HepG2 (cell line): ENCODE measurements around the gene STK40. TPM values are rescaled to one million over a fixed set of nuclear protein-coding genes. Genes with fewer than 3 reads are reported as not detected.

Experiments
- ATF7-NPFF ChIP-seq: sonication (generic); formaldehyde crosslinking; IDR thresholded peaks from 2 replicates; pipeline ENCODE4 v1.8.1; 2023; ENCODE audit warnings: mild to moderate bottlenecking, low read depth, missing genetic modification reagents, moderate library complexity
- CEBPZ ChIP-seq: IDR thresholded peaks from 2 replicates; pipeline ENCODE4 v1.6.1; 2012; ENCODE audit warnings: low read length, improper control_type of control experiment
- ETV5 ChIP-seq: IDR thresholded peaks from 2 replicates; pipeline ENCODE4 v1.6.1; 2018; ENCODE audit warnings: missing biosample characterization, missing genetic modification reagents, inconsistent platforms, borderline replicate concordance
- GMEB1 ChIP-seq: sonication (generic); formaldehyde crosslinking; IDR thresholded peaks from 2 replicates; pipeline ENCODE4 v1.5.1; 2020; ENCODE audit warnings: missing genetic modification reagents, mild to moderate bottlenecking, borderline replicate concordance
- KLF13 ChIP-seq: sonication (generic); formaldehyde crosslinking; IDR thresholded peaks from 2 replicates; pipeline ENCODE4 v1.4.0; 2020; ENCODE audit warnings: mild to moderate bottlenecking, missing genetic modification reagents
- NFAT5 ChIP-seq: sonication (generic); formaldehyde crosslinking; IDR thresholded peaks from 2 replicates; pipeline ENCODE4 v1.4.0; 2020; ENCODE audit warnings: missing genetic modification reagents
- NFYC ChIP-seq: IDR thresholded peaks from 2 replicates; pipeline ENCODE4 v1.6.1; 2016; ENCODE audit warnings: missing genetic modification reagents, missing compliant biosample characterization
- PHF5A ChIP-seq: IDR thresholded peaks from one replicate; pipeline ENCODE4 v1.6.1; 2018; ENCODE audit warnings: low read depth, missing genetic modification reagents; ENCODE audit not compliant: unreplicated experiment
- SOX13 ChIP-seq, 3 experiments: fragments of 450-650 bp in 1 of 3; sonication (generic) in 1 of 3; formaldehyde crosslinking in 1 of 3; IDR thresholded peaks in 2 of 3; conservative IDR thresholded peaks in 1 of 3; 2 replicates each; pipeline versions ENCODE4 v1.5.0 to v1.6.1; 2016 to 2020; ENCODE audit warnings: antibody characterized with exemption in 1 of 3, mild to moderate bottlenecking in 1 of 3, missing compliant biosample characterization in 1 of 3, missing genetic modification reagents in 1 of 3, moderate library complexity in 1 of 3
- TOPORS ChIP-seq: sonication (generic); formaldehyde crosslinking; IDR thresholded peaks from 2 replicates; pipeline ENCODE4 v1.8.0; 2023; ENCODE audit warnings: mild to moderate bottlenecking, missing genetic modification reagents
- ZFP41 ChIP-seq: sonication (generic); formaldehyde crosslinking; IDR thresholded peaks from 2 replicates; pipeline ENCODE4 v1.4.0; 2020; ENCODE audit warnings: mild to moderate bottlenecking, missing genetic modification reagents, borderline replicate concordance
- ZMYM4 ChIP-seq: sonication (generic); formaldehyde crosslinking; IDR thresholded peaks from 2 replicates; pipeline ENCODE4 v1.8.1; 2023; ENCODE audit warnings: mild to moderate bottlenecking, missing genetic modification reagents
- ZNF350 ChIP-seq: sonication (generic); formaldehyde crosslinking; IDR thresholded peaks from 2 replicates; pipeline ENCODE4 v1.4.0; 2020; ENCODE audit warnings: mild to moderate bottlenecking, low read depth, missing genetic modification reagents, borderline replicate concordance
- ZNF597 ChIP-seq: sonication (generic); formaldehyde crosslinking; IDR thresholded peaks from 2 replicates; pipeline ENCODE4 v1.5.0; 2020; ENCODE audit warnings: missing genetic modification reagents
- ZNF775 ChIP-seq: sonication (generic); formaldehyde crosslinking; IDR thresholded peaks from 2 replicates; pipeline ENCODE4 v1.4.0; 2020; ENCODE audit warnings: missing genetic modification reagents, mild to moderate bottlenecking, moderate library complexity, borderline replicate concordance
- ZNF816 ChIP-seq: sonication (generic); formaldehyde crosslinking; IDR thresholded peaks from 2 replicates; pipeline ENCODE4 v1.8.0; 2022; ENCODE audit warnings: missing genetic modification reagents, mild to moderate bottlenecking, borderline replicate concordance
- polyA plus RNA-seq, 8 experiments: library from polyadenylated mRNA; depleted of rRNA in 3 of 8; stranded (reverse) in 7 of 8; unstranded in 1 of 8; fragments of >200 nt; fragmentation: Illumina TruSeq in 4 of 8; extraction: Trizol in 4 of 8; gene quantifications; 2 replicates each; pipeline versions ENCODE4 v1.2.1 to v1.2.3, GENCODE V29; 2011 to 2016; ENCODE audit warnings: low read depth in 4 of 8, missing spikeins in 1 of 8, mixed read lengths in 1 of 8; ENCODE audit not compliant: insufficient read depth in 1 of 8
- total RNA-seq, 5 experiments: library from RNA; depleted of rRNA; stranded (reverse); fragments of >200 nt; fragmentation: Illumina TruSeq; extraction: Trizol; gene quantifications; 2 replicates each; pipeline ENCODE4 v1.2.3, GENCODE V29; 2016; ENCODE audit warnings: low read depth in 1 of 5

Gene STK40
- total and polyA plus RNA-seq, 2 of the 13 experiments (the other 11 are each of a cell fraction or from before 2014, with no cell fraction given) = 33.8 to 35.1 TPM

- peak; percentile 72 for TF ChIP-seq GMEB1 (CRISPR knock-in tag)
- TF ChIP-seq KLF13 = no peak
- TF ChIP-seq PHF5A (CRISPR knock-in tag) = no peak
- peak; percentile 87 for TF ChIP-seq ETV5 (CRISPR knock-in tag)
- peak; percentile 81; the same call in 1 of the 2 replicates for TF ChIP-seq ZNF350 (CRISPR knock-in tag)
- TF ChIP-seq ZFP41 = no peak
- TF ChIP-seq CEBPZ = no peak
- TF ChIP-seq NFAT5 = no peak
- TF ChIP-seq ZNF816 (CRISPR knock-in tag) = no peak
- no peak; the same call in 1 of the 2 replicates for TF ChIP-seq TOPORS (CRISPR knock-in tag)
- TF ChIP-seq ZNF597 = no peak
- TF ChIP-seq ZMYM4 (CRISPR knock-in tag) = peak; percentile 83
- no peak for TF ChIP-seq ZNF775 (CRISPR knock-in tag)
- 0 out of 2 replicates have a peak, but pooled peaks have one; percentile 3 for TF ChIP-seq ATF7-NPFF (CRISPR knock-in tag)
- TF ChIP-seq NFYC (CRISPR knock-in tag) = peak; percentile 74
- 0 out of 2 replicates have a peak, but pooled peaks have one; percentile 27 for TF ChIP-seq SOX13 (IDR thresholded peaks at IDR 0.05)
- TF ChIP-seq SOX13 (CRISPR knock-in tag; conservative IDR thresholded peaks at IDR 0.05 in 1 of 2, IDR thresholded peaks at IDR 0.05 in 1 of 2) = peak in 1 of 2 experiments; percentile 25; a peak in 1 of 4 replicates
Measured at GRCh38 chr1:36400825-36401601, 15.3 kb upstream of the STK40 start (continued).
